ENCODE data around the gene DVL3.

DNA sequence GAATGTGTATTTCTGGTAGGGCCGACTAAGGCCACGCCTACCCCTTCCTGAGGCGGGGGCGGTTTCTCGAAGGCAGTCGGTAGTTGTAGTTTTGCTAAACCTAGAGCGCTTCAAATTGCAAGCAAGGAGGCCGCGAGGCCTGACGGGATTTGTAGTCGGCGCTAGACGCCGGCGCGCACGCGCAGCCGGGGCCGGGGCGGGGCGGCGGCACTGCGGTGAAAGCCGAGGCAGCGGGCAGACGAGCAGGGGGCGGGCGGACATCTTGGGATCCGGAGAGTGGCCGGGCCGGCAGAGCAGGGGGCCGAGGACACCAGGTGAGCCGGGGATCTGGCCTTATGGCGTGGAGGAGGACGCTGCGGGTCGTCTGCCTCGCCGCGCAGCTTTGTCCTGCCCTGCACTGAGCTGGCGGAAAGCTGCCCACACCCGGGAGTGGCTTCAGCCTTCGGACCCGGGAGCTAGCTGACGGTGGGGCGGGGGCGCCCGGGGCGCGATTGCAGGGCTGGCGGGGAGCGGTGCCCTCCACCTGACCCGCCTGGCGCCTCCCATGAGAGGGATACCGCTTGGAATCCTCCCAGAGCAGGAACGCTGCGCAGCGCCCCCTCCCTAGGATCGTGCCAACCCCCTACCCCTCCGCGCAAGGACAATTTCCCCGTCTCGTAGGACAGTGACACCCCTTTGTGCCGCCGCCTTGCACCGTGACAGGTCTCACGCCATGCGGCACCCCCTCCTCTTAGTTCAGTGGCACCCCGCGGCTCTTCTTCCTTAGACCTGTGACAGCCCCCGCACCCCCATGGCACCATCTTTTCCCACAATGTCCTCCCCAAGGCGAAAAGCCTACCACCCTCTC, 19.7 kb downstream of the DVL3 start, which contains the start of gene AP2M1:
- TF ChIP-seq, protein P1, sequence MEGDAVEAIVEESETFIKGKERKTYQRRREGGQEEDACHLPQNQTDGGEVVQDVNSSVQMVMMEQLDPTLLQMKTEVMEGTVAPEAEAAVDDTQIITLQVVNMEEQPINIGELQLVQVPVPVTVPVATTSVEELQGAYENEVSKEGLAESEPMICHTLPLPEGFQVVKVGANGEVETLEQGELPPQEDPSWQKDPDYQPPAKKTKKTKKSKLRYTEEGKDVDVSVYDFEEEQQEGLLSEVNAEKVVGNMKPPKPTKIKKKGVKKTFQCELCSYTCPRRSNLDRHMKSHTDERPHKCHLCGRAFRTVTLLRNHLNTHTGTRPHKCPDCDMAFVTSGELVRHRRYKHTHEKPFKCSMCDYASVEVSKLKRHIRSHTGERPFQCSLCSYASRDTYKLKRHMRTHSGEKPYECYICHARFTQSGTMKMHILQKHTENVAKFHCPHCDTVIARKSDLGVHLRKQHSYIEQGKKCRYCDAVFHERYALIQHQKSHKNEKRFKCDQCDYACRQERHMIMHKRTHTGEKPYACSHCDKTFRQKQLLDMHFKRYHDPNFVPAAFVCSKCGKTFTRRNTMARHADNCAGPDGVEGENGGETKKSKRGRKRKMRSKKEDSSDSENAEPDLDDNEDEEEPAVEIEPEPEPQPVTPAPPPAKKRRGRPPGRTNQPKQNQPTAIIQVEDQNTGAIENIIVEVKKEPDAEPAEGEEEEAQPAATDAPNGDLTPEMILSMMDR (IDR thresholded peaks at IDR 0.05; ENCODE audit: poor library complexity) = no peak
- no peak for TF ChIP-seq EZH2 (IDR thresholded peaks at IDR 0.05; ENCODE audit: borderline replicate concordance)

All from hepatocyte (in vitro differentiated cells).